Measurements from ENCODE around the gene SPAG7. TPM values are rescaled to one million over a fixed set of nuclear protein-coding genes. Genes with fewer than 3 reads are reported as not detected.

SPAG7 gene, protein sequence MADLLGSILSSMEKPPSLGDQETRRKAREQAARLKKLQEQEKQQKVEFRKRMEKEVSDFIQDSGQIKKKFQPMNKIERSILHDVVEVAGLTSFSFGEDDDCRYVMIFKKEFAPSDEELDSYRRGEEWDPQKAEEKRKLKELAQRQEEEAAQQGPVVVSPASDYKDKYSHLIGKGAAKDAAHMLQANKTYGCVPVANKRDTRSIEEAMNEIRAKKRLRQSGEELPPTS
- total RNA-seq: 20.3 TPM

- ATAC-seq (peak; percentile 77), DNase-seq (ENCODE audit: low spot score) (peak; percentile 97)
Measured at GRCh38 chr17:4967539-4968485, at the start of gene SPAG7. SPAG7 (minus strand) TSS chr17:4967817; CDS start chr17:4967804, 13 bp downstream.

DNA sequence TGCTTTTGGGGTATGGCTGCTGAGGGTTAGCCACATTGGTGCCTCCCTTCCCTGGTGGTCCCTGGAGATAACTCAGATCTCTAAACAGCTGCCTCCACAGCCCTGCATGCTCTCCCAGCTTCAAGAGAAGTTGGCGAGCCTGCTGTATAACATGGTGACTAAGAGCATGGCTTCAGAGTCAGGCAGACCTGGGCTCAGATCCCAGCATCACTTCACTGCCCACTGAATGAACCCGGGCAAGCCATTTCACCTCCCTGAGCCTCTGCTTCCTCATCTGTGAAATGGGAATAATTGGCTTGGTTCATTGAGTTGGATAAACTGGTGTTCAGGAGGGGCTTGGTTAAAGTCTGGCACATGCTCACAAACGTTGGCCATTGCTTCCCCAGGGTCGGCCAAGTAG is 46.7 kb upstream of the SPAG7 start:
- no peak for ATAC-seq
- no peak for DNase-seq (ENCODE audit: low spot score)

GRCh38 chr17:5011928-5012327 is 44.3 kb upstream of the SPAG7 start:
- DNase-seq (ENCODE audit: low spot score): no peak
- ATAC-seq: no peak

GRCh38 chr17:5003214-5003867 is 35.7 kb upstream of the SPAG7 start:
- ATAC-seq: no peak
- no peak for DNase-seq (ENCODE audit: low spot score)

- DNase-seq (ENCODE audit: low spot score) (no peak), ATAC-seq (no peak)
Measured at GRCh38 chr17:5002121-5002788, 34.6 kb upstream of the SPAG7 start.

DNA sequence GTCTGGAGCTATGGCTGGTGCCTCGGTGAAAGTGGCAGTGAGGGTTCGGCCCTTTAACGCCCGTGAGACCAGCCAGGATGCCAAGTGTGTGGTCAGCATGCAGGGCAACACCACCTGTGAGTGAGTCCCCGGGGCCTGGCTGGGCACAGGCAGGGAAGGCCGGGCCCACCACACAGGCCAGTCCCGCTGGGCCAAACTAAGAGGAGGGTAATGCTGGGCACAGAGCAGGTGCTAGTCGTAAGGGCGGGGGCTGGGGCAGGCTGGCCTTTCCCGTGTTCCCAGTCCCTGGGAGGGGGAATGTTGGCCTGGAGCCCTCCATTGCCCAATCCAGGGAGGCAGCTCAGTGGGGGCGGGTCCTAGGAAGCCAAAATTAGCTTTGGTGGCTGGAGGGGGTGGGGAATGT is 32.6 kb upstream of the SPAG7 start:
- ATAC-seq (peak; percentile 32), DNase-seq (ENCODE audit: low spot score) (peak; percentile 83)

DNA sequence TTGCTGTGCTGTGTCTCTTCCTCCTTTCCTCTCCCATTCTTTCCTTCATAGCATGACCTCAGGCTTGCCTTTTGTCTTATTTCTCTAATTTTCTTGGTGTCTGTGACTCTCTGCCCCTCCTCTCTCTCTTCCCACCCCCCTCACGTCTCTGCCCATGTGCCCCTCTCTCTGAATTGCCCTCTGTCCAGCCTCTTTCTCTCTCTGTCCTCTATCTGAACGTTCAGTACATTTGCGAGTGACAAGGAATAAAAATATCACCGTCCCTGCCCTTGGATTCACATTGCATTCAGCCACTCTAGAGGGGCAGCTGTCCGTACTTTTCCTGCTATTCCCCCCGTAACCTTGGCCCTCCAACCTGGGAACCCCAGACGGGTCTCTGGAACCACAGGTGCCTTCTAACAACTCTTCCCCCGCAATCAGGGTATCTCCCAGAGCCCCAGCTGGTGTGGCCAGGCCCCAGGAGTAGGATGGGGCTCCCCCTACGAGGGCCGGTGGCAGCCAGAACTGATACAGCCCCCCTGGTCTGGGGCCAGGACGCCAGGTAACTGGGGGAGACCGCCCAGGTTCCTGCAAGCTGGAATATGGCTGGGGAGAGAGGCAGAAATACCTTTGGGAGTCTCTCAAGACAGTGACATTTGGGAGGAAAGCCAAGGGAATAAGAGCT is 31.9 kb upstream of the SPAG7 start:
- ATAC-seq (no peak), DNase-seq (ENCODE audit: low spot score) (no peak)

DNA sequence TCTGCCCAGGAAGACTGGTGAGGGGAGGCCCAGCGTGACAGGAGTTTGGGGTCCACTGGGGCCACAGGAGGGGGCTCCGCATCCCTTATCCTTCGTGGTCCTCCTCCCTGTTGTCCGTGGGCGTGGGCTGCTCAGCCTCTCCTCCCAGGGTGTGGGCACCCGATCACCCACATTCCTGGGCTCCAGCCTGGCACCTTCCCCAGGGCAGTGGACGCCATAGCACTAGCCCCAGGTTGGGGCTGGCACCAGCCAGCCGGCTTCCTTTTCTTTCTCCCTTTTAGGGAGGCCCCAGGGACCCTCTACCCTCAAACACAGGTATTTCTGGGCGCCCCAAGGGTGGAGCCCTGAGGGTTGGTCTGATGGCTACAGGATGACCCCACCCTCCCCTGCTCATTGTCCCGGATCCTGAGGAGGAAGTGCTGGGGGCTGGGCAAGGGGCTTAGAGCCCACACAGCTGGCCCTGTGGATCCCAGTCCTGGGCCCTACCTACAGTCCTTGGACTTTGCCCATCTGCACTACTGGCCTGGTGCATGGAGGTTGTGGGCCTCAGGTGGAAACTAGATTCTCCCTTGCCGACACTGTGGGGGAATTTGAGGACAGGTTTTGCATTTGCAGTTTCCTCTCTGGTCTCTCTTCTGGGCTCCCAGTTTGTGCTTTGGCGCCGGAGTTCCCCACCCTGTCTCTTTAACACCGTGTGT is 31.3 kb upstream of the SPAG7 start:
- peak; percentile 77 for DNase-seq (ENCODE audit: low spot score)
- ATAC-seq: peak; percentile 50

- DNase-seq (ENCODE audit: low spot score) (peak; percentile 65), ATAC-seq (peak; percentile 1)
Measured at GRCh38 chr17:4998027-4998731, 30.6 kb upstream of the SPAG7 start.

DNA sequence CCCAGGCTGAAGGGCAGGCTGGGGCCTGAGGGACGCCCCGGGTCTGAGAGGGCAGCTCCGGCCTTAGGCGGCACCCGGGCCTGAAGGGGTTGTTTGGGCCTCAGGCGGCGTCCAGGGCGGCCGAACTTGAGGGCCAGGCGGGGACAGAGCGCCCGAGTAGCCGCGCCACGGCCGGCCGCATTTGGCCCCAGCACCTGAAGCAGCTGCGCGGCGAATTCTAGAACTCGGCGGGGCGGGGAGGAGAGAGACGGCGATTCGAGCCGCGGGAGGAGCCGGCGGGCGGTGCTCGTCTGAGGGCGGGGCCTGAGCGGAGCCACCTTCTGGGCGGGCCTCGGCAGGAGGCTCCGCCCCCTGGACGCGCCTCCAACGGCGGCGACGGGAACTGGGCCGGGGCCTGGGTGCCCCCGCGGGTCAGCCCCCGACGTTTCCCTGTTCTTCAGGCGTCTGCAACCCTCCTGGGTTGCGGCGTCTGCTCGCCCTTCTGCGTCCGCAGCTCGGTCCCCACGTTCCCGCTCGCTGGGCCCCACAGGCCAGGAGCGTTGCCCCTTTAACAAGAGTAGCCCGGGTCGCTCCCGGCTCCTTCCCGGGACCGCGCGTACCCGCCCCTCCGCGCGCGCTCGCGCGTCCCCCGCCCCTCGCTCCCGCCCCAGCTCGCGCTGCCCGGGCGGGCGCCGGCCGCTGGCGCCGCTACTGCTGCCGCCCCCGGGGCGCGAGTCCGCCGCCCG is 29.8 kb upstream of the SPAG7 start, which contains the start of the genes INCA1 and KIF1C:
Gene INCA1 (minus strand): TSS at position 221 of the 725 bp plus-strand sequence. CDS start 3,085 bp downstream, outside the sequence.
Gene KIF1C (plus strand): TSS at position 649 of the 725 bp plus-strand sequence. CDS start 2,297 bp downstream, outside the sequence.
- peak; percentile 90 for ATAC-seq
- peak; percentile 95 for DNase-seq (ENCODE audit: low spot score)

DNA sequence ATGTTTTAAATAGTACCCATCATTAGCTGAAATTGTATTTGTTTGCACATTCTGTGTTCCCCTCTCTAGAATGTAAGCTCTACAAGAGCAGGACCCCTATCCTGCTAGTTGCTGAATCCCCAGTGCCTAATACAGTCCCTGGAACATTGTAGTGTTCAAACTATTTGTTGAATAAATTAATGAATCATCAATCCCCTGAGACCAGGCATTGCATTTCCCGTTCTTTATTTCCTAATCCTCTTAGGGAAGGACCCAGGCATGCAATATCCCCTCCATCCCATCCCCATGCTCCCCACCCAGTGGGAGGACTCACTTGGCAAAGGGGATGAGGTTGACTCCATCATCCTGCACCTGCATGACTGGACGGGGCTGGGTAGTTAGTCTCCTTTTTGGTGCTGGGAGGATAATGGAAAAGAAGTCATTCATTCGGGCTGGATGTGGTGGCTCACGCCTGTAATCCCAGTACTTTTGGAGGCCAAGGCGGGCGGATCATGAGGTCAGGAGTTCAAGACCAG is 26.5 kb upstream of the SPAG7 start:
- no peak for ATAC-seq
- no peak for DNase-seq (ENCODE audit: low spot score)

DNA sequence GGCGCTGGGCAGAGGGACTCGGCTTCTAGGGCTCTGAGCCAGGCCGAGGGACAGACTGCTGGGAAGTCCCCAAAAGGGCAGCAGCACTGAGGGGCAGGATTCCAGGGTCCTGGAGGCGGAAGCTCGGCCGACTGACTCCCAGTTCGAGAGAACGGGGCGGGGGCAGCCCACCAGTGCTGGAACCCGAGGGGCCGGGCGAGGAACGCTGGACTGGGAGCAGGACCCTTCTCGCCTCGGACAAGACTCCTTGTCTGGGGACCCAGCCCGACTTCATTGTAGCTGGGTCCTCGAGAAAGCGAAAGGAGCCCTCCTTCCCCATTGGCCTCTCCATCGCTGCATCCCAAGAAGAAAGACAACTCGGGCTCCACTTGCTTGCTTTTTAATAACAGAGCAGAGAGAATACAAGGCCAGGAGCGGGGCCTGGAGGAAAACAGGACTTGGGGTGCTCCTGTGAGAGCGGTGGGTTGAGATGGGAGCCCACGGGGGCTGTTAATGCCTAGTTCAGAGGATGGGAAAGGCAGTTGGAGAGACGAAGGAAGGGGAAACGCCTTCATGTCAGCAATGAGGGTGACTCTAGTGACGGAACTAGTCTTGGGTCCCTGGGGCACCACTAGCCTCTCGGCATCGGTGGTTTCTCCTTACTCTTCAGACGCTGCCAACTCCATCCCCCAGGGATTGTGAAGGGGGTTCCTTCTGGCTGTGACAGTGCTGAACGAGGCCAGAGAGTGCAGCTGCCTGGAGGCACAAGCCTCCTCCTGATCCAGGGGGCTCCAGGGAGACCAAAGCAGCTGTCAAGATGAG is 20.4 kb upstream of the SPAG7 start:
- DNase-seq (ENCODE audit: low spot score): no peak
- ATAC-seq: no peak

GRCh38 chr17:4986951-4987766 is 19.5 kb upstream of the SPAG7 start, which contains the start of gene CAMTA2:
CAMTA2 (minus strand) TSS chr17:4987675; CDS start chr17:4986222, 1,453 bp downstream.
- peak; percentile 88 for DNase-seq (ENCODE audit: low spot score)

DNA sequence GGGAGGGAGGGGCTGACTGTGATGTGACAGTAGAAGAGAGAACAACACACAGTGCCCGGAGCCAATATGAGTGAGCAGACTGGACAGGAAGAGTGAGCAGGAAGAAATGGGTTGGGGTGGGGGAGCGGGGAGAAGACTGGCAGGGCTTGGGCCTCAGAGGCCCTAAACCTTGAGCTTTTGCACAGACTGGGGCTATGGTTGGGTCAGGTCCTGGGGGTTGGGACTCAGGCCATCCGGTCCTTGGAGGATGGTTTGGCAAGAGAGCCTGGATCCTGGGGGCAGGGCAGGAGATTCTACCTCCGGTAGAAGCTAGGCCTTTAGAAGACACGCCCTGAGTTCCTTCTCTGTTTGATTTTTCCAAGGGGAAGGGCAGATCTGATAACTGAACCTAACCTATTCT is 18.8 kb upstream of the SPAG7 start:
- ATAC-seq (no peak), DNase-seq (ENCODE audit: low spot score) (no peak)

More at GRCh38 chr17:4986951-4987766, 19.5 kb upstream of the SPAG7 start, which contains the start of gene CAMTA2:
- peak; percentile 91 for ATAC-seq

GRCh38 chr17:4982305-4982704 is 14.7 kb upstream of the SPAG7 start:
- no peak for DNase-seq (ENCODE audit: low spot score)
- ATAC-seq: no peak

GRCh38 chr17:4980644-4981216 is 13.1 kb upstream of the SPAG7 start:
- no peak for DNase-seq (ENCODE audit: low spot score)
- peak; percentile 82 for ATAC-seq
